ENCODE data around the gene DST. TPM values are rescaled to one million over a fixed set of nuclear protein-coding genes. Genes with fewer than 3 reads are reported as not detected.

The DST gene
- total RNA-seq (10 to 100 TPM in 1 of 5 experiments, 1 to 10 TPM in 4; 4.7 to 20.3 (median 6.9) TPM), polyA plus RNA-seq (1 to 10 TPM in 1 of 2 donors, under 1 TPM in 1; 0.46 to 1.4 TPM), total RNA-seq (19.7 reads per million, percentile 50 among the genes with 10 or more reads in this experiment)

GRCh38 chr6:56642366-56643261 is at the start of gene DST:
TSS of gene DST (minus strand) at chr6:56642889.
- H3K4me3 Mint-ChIP-seq, result no peak within 1 kb of the TSS
- ATAC-seq (no peak), DNase-seq (no peak)
- intact Hi-C loops (cut with micrococcal nuclease), result no loop called here
- ChIA-PET POLR2A (no interaction called here), CTCF (no interaction called here)
- H3K9me3 Mint-ChIP-seq, result peaks cover 0 to 1% (median 0%) of the 10 kb centered on the region in 11 donors
- no peaks in the 10 kb centered on the region for H3K36me3 Mint-ChIP-seq
- no peak within 1 kb of the TSS for H3K27ac Mint-ChIP-seq
- H3K27ac ChIP-seq (ENCODE audit: low read depth, low read length), result no peak within 1 kb of the TSS
- H3K4me1 Mint-ChIP-seq, result no peaks in the 10 kb centered on the region
- H3K27me3 ChIP-seq (ENCODE audit: control insufficient read depth in 2 of 2, insufficient read depth in 2 of 2, low read length in 2 of 2), result no peaks in the 10 kb centered on the region
- no peaks in the 10 kb centered on the region for H3K9me3 ChIP-seq (ENCODE audit: control insufficient read depth in 2 of 3, low read length in 3 of 3)
- H3K27me3 Mint-ChIP-seq, result peaks cover 0 to 7% (median 2%) of the 10 kb centered on the region in 5 donors
- no peak within 1 kb of the TSS for H3K4me3 ChIP-seq (ENCODE audit: low read length)
- H3K36me3 ChIP-seq (ENCODE audit: control insufficient read depth in 2 of 3, insufficient read depth in 3 of 3, low read length in 3 of 3), result no peaks in the 10 kb centered on the region
- H3K4me1 ChIP-seq (ENCODE audit: control insufficient read depth in 2 of 2, insufficient read depth in 2 of 2, low read length in 2 of 2), result no peaks in the 10 kb centered on the region

GRCh38 chr6:56691814-56692213 is 49.1 kb upstream of the DST start:
- Mint-ChIP-seq H3K9me3 (no peaks in the 10 kb centered on the region), H3K36me3 (no peaks in the 10 kb centered on the region)
- CTCF ChIA-PET, result no interaction called here

GRCh38 chr6:56691286-56691595 is 48.6 kb upstream of the DST start:
- ChIA-PET CTCF (no interaction called here), POLR2A (no interaction called here)
- intact Hi-C loops (cut with micrococcal nuclease), result no loop called here
- H3K27ac ChIP-seq (ENCODE audit: low read depth, low read length), result no peak overlapping the region
- Mint-ChIP-seq H3K27ac (no peak overlapping the region), H3K4me1 (peaks cover 0 to 2% (median 0%) of the 10 kb centered on the region in 7 donors), H3K27me3 (peaks cover 0 to 15% (median 0%) of the 10 kb centered on the region in 5 donors), H3K4me3 (no peak overlapping the region), H3K9me3 (no peaks in the 10 kb centered on the region), H3K36me3 (no peaks in the 10 kb centered on the region)
- no peaks in the 10 kb centered on the region for H3K27me3 ChIP-seq (ENCODE audit: control insufficient read depth in 2 of 2, insufficient read depth in 2 of 2, low read length in 2 of 2)
- no peaks in the 10 kb centered on the region for H3K36me3 ChIP-seq (ENCODE audit: control insufficient read depth in 2 of 3, insufficient read depth in 3 of 3, low read length in 3 of 3)
- H3K4me1 ChIP-seq (ENCODE audit: control insufficient read depth in 2 of 2, insufficient read depth in 2 of 2, low read length in 2 of 2), result no peaks in the 10 kb centered on the region
- DNase-seq, result no peak
- no peak for ATAC-seq
- no peak overlapping the region for H3K4me3 ChIP-seq (ENCODE audit: low read length)
- no peaks in the 10 kb centered on the region for H3K9me3 ChIP-seq (ENCODE audit: control insufficient read depth in 2 of 3, low read length in 3 of 3)

More at GRCh38 chr6:56691814-56692213, 49.1 kb upstream of the DST start:
- H3K9me3 ChIP-seq (ENCODE audit: control insufficient read depth in 2 of 3, low read length in 3 of 3), result no peaks in the 10 kb centered on the region
- POLR2A ChIA-PET, result no interaction called here
- intact Hi-C loops (cut with micrococcal nuclease), result no loop called here
- ATAC-seq (no peak), DNase-seq (no peak)
- H3K27me3 ChIP-seq (ENCODE audit: control insufficient read depth in 2 of 2, insufficient read depth in 2 of 2, low read length in 2 of 2), result no peaks in the 10 kb centered on the region
- no peak overlapping the region for H3K4me3 ChIP-seq (ENCODE audit: low read length)
- Mint-ChIP-seq H3K4me3 (no peak overlapping the region), H3K4me1 (peaks cover 0 to 2% (median 0%) of the 10 kb centered on the region in 7 donors), H3K27me3 (peaks cover 0 to 15% (median 0%) of the 10 kb centered on the region in 5 donors), H3K27ac (no peak overlapping the region)
- no peak overlapping the region for H3K27ac ChIP-seq (ENCODE audit: low read depth, low read length)
- H3K36me3 ChIP-seq (ENCODE audit: control insufficient read depth in 2 of 3, insufficient read depth in 3 of 3, low read length in 3 of 3), result no peaks in the 10 kb centered on the region
- H3K4me1 ChIP-seq (ENCODE audit: control insufficient read depth in 2 of 2, insufficient read depth in 2 of 2, low read length in 2 of 2), result no peaks in the 10 kb centered on the region

- Mint-ChIP-seq H3K36me3 (no peaks in the 10 kb centered on the region), H3K4me3 (no peak overlapping the region), H3K27me3 (peaks cover 0 to 15% (median 0%) of the 10 kb centered on the region in 5 donors), H3K4me1 (peaks cover 0 to 2% (median 0%) of the 10 kb centered on the region in 7 donors), H3K27ac (no peak overlapping the region), H3K9me3 (no peaks in the 10 kb centered on the region)
- H3K27ac ChIP-seq (ENCODE audit: low read depth, low read length), result no peak overlapping the region
- no peaks in the 10 kb centered on the region for H3K9me3 ChIP-seq (ENCODE audit: control insufficient read depth in 2 of 3, low read length in 3 of 3)
- ChIA-PET CTCF (no interaction called here), POLR2A (no interaction called here)
- ATAC-seq (no peak), DNase-seq (no peak)
- H3K4me1 ChIP-seq (ENCODE audit: control insufficient read depth in 2 of 2, insufficient read depth in 2 of 2, low read length in 2 of 2), result no peaks in the 10 kb centered on the region
- intact Hi-C loops (cut with micrococcal nuclease), result no loop called here
- H3K4me3 ChIP-seq (ENCODE audit: low read length), result no peak overlapping the region
- no peaks in the 10 kb centered on the region for H3K36me3 ChIP-seq (ENCODE audit: control insufficient read depth in 2 of 3, insufficient read depth in 3 of 3, low read length in 3 of 3)
- H3K27me3 ChIP-seq (ENCODE audit: control insufficient read depth in 2 of 2, insufficient read depth in 2 of 2, low read length in 2 of 2), result no peaks in the 10 kb centered on the region
These were observed 48.0 kb upstream of the DST start for GRCh38 chr6:56690519-56691285.

GRCh38 chr6:56689663-56690062 is 47.0 kb upstream of the DST start:
- no peaks in the 10 kb centered on the region for H3K27me3 ChIP-seq (ENCODE audit: control insufficient read depth in 2 of 2, insufficient read depth in 2 of 2, low read length in 2 of 2)
- H3K36me3 ChIP-seq (ENCODE audit: control insufficient read depth in 2 of 3, insufficient read depth in 3 of 3, low read length in 3 of 3), result no peaks in the 10 kb centered on the region
- no peaks in the 10 kb centered on the region for H3K4me1 Mint-ChIP-seq
- H3K27me3 Mint-ChIP-seq, result peaks cover 0 to 17% (median 0%) of the 10 kb centered on the region in 5 donors
- ATAC-seq (no peak), DNase-seq (no peak)
- H3K27ac Mint-ChIP-seq, result no peak overlapping the region
- intact Hi-C loops (cut with micrococcal nuclease), result no loop called here
- POLR2A ChIA-PET, result no interaction called here
- H3K9me3 Mint-ChIP-seq, result no peaks in the 10 kb centered on the region
- no peaks in the 10 kb centered on the region for H3K36me3 Mint-ChIP-seq
- no peak overlapping the region for H3K4me3 ChIP-seq (ENCODE audit: low read length)
- H3K4me1 ChIP-seq (ENCODE audit: control insufficient read depth in 2 of 2, insufficient read depth in 2 of 2, low read length in 2 of 2), result no peaks in the 10 kb centered on the region
- H3K4me3 Mint-ChIP-seq, result no peak overlapping the region
- H3K27ac ChIP-seq (ENCODE audit: low read depth, low read length), result no peak overlapping the region
- H3K9me3 ChIP-seq (ENCODE audit: control insufficient read depth in 2 of 3, low read length in 3 of 3), result no peaks in the 10 kb centered on the region
- CTCF ChIA-PET, result no interaction called here

GRCh38 chr6:56689114-56689513 is 46.4 kb upstream of the DST start:
- no peaks in the 10 kb centered on the region for H3K4me1 Mint-ChIP-seq
- H3K9me3 Mint-ChIP-seq, result no peaks in the 10 kb centered on the region
- CTCF ChIA-PET, result no interaction called here
- Histone ChIP-seq H3K36me3 (ENCODE audit: control insufficient read depth in 2 of 3, insufficient read depth in 3 of 3, low read length in 3 of 3) (no peaks in the 10 kb centered on the region), H3K9me3 (ENCODE audit: control insufficient read depth in 2 of 3, low read length in 3 of 3) (no peaks in the 10 kb centered on the region), H3K27me3 (ENCODE audit: control insufficient read depth in 2 of 2, insufficient read depth in 2 of 2, low read length in 2 of 2) (no peaks in the 10 kb centered on the region), H3K27ac (ENCODE audit: low read depth, low read length) (no peak overlapping the region), H3K4me1 (ENCODE audit: control insufficient read depth in 2 of 2, insufficient read depth in 2 of 2, low read length in 2 of 2) (no peaks in the 10 kb centered on the region), H3K4me3 (ENCODE audit: low read length) (no peak overlapping the region)
- ATAC-seq (no peak), DNase-seq (no peak)
- POLR2A ChIA-PET, result no interaction called here
- intact Hi-C loops (cut with micrococcal nuclease), result no loop called here
- no peaks in the 10 kb centered on the region for H3K36me3 Mint-ChIP-seq
- no peak overlapping the region for H3K27ac Mint-ChIP-seq
- H3K27me3 Mint-ChIP-seq, result peaks cover 0 to 17% (median 0%) of the 10 kb centered on the region in 5 donors
- no peak overlapping the region for H3K4me3 Mint-ChIP-seq

Data from naive thymus-derived CD4-positive, alpha-beta T cell (primary cell).